GM21723 (cell line): ENCODE data around the gene ANKS4B.
"Not testable (repeated sequence)": the region's sequence is repeated elsewhere in the genome, so short reads cannot be mapped to it uniquely, and the experiment has no call there.

ENCODE experiments used
- ATAC-seq: cut with Tn5 transposase; IDR thresholded peaks from one replicate; pipeline ENCODE4 v1.9.1; 2021; ENCODE audit warnings: mild to moderate bottlenecking, moderate library complexity; ENCODE audit not compliant: unreplicated experiment

Gene ANKS4B

GRCh38 chr16:21217121-21217520, 16.4 kb upstream of the ANKS4B start:
- ATAC-seq: no peak

GRCh38 chr16:21218153-21218552, 15.3 kb upstream of the ANKS4B start:
- no peak for ATAC-seq

GRCh38 chr16:21219551-21219950, 13.9 kb upstream of the ANKS4B start:
- ATAC-seq: no peak

- ATAC-seq: no peak
These were observed 10.8 kb upstream of the ANKS4B start for GRCh38 chr16:21222495-21223337.

GRCh38 chr16:21223787-21224186, 9.7 kb upstream of the ANKS4B start:
- no peak for ATAC-seq

GRCh38 chr16:21224800-21225199, 8.7 kb upstream of the ANKS4B start:
- ATAC-seq: no peak

GRCh38 chr16:21226749-21227148, 6.8 kb upstream of the ANKS4B start:
- no peak for ATAC-seq

- ATAC-seq: no peak
These were observed 5.6 kb upstream of the ANKS4B start for GRCh38 chr16:21227866-21228265.

- ATAC-seq: no peak
These were observed 5.1 kb upstream of the ANKS4B start for GRCh38 chr16:21228361-21228872.

- ATAC-seq: no peak
These were observed 416 bp upstream of the ANKS4B start for GRCh38 chr16:21233045-21233520.

GRCh38 chr16:21235199-21235585, 1.7 kb downstream of the ANKS4B start:
- ATAC-seq: no peak

- ATAC-seq: no peak
These were observed 3.3 kb downstream of the ANKS4B start for GRCh38 chr16:21236831-21237230.

GRCh38 chr16:21239646-21240045, 6.1 kb downstream of the ANKS4B start:
- ATAC-seq: no peak

- ATAC-seq: no peak
These were observed 9.3 kb downstream of the ANKS4B start for GRCh38 chr16:21242756-21243155.

GRCh38 chr16:21244518-21245215, 11.2 kb downstream of the ANKS4B start:
- ATAC-seq: no peak

GRCh38 chr16:21248179-21248578, 14.7 kb downstream of the ANKS4B start:
- not testable (repeated sequence) for ATAC-seq

- no peak for ATAC-seq
These were observed 16.8 kb downstream of the ANKS4B start for GRCh38 chr16:21250072-21250923.

- no peak for ATAC-seq
These were observed 20.0 kb downstream of the ANKS4B start for GRCh38 chr16:21253470-21253869.

GRCh38 chr16:21256636-21257035, 23.1 kb downstream of the ANKS4B start:
- ATAC-seq: no peak

GRCh38 chr16:21257284-21257683, 23.8 kb downstream of the ANKS4B start:
- no peak for ATAC-seq
